ENCODE data around the gene CRISP1. TPM values are rescaled to one million over a fixed set of nuclear protein-coding genes. Genes with fewer than 3 reads are reported as not detected.
"Not testable (repeated sequence)": the region's sequence is repeated elsewhere in the genome, so short reads cannot be mapped to it uniquely, and the experiment has no call there.

The CRISP1 gene
- polyA plus RNA-seq, 1 donor = not detected

GRCh38 chr6:49839162-49839561 lies 27.2 kb downstream of the CRISP1 start:
- DNase-seq = no peak

DNA sequence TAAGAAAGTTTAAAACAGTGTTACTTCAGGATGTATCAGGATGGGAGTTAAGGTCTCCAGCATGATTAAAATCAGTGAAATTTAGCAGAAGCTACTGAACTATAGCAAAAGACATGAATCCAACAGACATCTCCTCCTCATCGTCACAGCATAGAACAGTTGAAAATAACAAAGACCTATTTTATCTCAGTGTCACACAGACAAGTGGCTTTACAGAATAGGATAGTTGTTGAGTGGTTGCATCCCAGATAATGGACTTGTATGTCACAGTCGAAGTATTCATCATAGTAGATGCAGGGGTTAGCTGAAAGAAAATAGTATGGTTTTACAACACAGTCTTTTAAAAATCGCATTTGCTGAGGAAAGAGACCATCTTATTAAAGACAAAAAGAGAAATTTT lies 31.2 kb downstream of the CRISP1 start:
- no peak for DNase-seq

DNA sequence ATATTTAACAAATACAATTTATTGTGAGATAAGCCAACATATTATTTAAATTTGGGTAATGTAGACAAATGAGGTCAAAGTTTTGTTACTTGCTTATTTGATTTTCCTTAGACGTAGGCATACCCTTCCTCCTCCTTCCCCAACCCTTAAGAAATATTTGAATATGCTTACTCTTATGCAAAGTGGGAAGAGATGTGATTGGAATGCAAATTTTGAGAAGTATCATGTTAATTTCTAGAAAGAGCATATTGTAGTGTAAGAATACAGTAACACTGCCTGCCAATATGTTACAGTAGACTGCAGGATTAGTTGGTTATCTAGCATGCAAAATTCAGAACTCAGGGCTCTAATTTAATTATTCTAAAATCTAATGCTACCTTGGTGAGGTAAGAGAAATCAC lies 32.9 kb downstream of the CRISP1 start:
- no peak for DNase-seq

DNA sequence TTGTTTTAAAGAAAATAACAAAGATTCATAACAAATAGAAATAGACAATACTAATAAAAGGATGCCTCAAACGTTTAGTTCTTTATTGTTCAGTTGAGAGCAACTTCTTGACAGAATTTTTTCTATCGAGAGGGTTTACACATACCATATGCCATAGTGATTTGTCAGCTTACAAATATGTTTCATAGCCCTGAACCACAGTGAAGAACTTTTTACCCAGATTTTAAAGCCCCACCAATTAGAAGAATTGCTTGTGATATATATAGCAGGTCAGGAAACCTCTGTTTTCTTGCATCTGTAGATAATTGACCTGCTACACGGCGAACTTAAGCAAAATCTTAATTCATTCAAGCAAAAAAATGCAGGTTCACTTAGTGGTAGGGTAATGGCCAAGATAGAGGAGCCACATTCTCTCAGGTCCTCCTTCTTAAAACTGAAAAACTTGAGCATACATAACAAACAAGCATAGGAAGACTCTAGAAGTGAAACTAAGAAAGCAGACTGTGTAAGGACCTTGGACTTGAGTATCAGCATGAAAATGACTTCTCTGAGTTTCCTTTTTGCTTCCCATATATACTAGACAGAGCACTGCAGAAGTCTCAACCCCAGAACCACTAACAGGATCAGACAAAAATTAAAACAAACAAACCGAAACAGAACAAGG lies 39.5 kb downstream of the CRISP1 start:
- DNase-seq = no peak

DNA sequence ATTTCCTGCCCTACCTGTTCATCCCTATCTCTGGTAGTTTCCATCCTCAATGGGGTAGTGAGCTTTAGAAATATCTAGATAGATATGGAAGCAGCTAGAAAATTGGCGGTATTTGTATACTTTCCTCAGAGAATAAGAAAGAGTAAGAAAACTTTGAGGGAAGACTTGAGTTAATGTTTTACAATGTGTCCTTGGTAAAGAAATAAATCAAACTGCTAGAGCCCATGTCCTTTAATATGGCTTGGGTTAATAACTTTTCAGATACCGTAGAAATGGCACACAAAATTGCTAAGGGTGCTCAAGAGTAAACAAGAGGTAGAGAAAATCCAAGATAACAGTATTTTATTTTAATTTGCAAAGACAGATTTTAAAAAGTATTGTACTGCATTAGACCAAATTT lies 51.2 kb downstream of the CRISP1 start:
- DNase-seq = no peak

GRCh38 chr6:49813248-49813647 lies 53.1 kb downstream of the CRISP1 start:
- no peak for DNase-seq

DNA sequence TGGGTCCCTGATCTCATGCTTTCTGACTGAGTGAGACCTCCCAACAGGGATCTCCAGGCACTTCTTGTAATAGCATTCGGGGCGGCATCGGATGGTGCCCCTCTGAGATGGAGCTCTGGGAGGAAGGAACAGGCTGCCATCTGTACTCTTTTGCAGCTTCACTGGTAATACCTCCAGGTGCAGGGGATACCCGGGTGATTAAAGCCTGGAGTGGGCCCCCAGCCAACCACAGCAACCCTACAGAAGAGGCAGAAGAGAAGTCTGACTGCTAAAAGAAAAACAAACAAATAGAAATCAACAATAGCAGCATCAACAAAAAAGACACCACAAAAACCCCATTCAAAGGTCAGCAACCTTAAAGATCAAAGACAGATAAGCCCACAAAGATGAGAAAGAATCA lies 60.2 kb downstream of the CRISP1 start:
- no peak for DNase-seq

DNA sequence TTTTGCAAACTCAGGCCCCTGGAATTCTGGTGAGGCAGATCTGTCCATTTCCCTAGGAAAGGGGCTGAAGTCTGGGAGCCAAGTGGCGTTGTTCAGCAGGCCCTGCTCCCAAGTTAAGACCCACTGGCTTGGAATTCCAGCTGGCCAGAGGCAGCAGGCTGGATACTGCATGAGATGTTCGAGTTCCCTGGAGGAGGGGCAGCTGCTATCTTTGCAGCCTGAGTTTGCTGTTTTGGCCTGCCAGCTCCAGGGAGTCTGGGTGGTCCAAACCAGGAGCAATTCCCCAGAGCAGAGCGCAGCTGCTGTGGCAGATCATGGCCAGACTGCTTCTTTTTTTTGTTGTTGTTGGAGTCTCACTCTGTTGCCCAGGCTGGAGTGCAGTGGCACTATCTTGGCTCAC lies 61.1 kb downstream of the CRISP1 start:
- DNase-seq = no peak

DNA sequence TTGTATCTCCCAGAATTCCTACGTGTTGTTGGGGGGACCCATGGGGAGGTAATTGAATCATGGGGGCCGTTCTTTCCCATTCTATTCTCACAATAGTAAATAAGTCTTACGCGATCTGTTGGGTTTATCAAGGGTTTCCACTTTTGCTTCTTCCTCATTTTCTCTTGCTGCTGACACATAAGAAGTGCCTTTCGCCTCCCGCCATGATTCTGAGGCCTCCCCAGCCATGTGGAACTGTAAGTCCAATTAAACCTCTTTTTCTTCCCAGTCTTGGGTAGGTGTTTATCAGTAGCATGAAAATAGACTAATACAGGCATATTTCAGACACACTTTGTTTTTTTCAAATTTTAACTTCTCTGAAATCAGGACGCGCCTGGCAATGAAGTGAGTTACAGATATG lies 64.8 kb downstream of the CRISP1 start:
- no peak for DNase-seq

DNA sequence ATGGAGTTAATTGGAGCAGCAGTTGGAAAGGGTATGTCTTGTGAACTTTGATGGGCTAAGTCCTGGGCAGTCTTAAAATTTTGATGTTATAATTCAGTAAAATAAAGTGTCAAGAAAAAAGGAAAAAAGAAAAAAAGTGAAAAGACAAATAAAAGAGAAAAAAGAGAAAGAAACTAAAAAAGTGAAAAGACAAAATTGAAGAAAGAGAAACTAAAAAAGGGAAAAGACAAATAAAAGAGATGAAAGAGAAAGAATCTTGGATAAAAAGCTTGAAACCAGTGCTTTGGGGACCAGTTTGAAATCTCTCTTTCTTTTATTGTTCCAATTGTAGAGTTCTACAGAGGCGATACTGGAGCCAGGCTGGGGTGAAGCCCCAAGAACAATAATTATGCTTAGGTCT lies 67.2 kb downstream of the CRISP1 start:
- no peak for DNase-seq

DNA sequence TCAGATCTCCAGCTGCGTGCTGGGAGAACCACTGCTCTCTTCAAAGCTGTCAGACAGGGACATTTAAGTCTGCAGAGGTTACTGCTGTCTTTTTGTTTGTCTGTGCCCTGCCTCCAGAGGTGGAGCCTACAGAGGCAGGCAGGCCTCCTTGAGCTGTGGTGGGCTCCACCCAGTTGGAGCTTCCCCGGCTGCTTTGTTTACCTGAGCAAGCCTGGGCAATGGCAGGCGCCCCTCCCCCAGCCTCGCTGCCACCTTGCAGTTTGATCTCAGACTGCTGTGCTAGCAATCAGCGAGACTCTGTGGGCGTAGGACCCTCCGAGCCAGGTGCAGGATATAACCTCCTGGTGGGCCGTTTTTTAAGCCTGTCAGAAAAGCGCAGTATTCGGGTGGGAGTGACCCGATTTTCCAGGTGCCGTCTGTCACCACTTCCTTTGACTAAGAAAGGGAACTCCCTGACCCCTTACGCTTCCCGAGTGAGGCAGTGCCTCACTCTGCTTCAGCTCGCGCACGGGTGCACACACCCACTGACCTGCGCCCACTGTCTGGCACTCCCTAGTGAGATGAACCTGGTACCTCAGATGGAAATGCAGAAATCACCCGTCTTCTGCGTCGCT lies 69.4 kb downstream of the CRISP1 start:
- not testable (repeated sequence) for DNase-seq

DNA sequence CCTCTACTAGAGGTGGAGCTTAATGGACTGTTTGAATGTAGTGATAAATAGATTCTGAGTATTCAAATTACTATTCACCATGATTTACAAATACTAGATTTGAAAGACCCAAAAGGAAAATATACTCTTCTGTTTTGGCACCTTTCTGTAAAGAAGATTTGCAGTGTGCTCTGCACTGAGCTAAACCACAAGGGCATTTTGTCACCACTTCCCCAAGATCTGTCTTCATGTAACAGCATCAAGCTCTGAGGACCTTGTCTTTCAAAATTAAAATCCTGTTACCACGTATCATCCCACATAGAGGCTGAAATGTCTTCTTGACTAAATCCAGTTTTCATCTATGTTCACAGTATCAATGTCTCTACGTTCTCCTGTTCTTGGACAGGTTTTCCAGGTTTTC lies 76.0 kb downstream of the CRISP1 start:
- no peak for DNase-seq

GRCh38 chr6:49787176-49787575 lies 79.2 kb downstream of the CRISP1 start, which contains the start of gene PGK2:
TSS of gene PGK2 (minus strand) at chr6:49787285. CDS start at chr6:49787187, 98 bp downstream.
- DNase-seq = no peak

DNA sequence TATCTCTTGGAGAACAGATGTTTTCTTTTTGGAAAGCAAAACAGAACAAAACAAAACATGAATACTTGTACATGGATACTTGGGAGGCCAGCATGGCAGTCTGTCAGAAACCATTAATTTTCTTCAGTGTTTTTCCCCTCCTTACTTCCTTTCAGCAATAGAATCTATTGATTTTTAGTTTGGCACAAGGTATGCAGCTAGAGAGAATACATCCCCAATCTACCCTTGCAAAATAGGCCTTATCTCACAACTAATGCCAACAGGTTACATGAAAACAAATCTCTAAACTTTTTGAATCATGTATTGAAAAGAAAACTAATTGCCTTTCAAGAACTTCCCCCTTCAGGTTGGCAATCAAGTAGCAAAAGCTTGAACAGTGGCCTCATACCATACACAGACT lies 82.1 kb downstream of the CRISP1 start:
- no peak for DNase-seq

Other genes with a start within 250 kb of the CRISP1 start
- 1.7 TPM for gene RHAG, start 229.7 kb downstream of the CRISP1 start, polyA plus RNA-seq (ENCODE audit: insufficient read length)
- not detected for gene CRISP2, start 153.0 kb downstream of the CRISP1 start, polyA plus RNA-seq (ENCODE audit: insufficient read length)
- 0.14 TPM for gene CRISP3, start 122.1 kb downstream of the CRISP1 start, polyA plus RNA-seq (ENCODE audit: insufficient read length)
- gene PGK2, start 79.2 kb downstream of the CRISP1 start, polyA plus RNA-seq (ENCODE audit: insufficient read length) = not detected
- not detected for gene DEFB114, start 97.6 kb upstream of the CRISP1 start, polyA plus RNA-seq (ENCODE audit: insufficient read length)
- gene DEFB113, start 103.1 kb upstream of the CRISP1 start, polyA plus RNA-seq (ENCODE audit: insufficient read length) = not detected
- not detected for gene DEFB110, start 155.5 kb upstream of the CRISP1 start, polyA plus RNA-seq (ENCODE audit: insufficient read length)
- gene DEFB112, start 183.4 kb upstream of the CRISP1 start, polyA plus RNA-seq (ENCODE audit: insufficient read length) = not detected

Data from hindlimb muscle (tissue), 1 donor.